Coronary artery (tissue), 2 donors: ENCODE data around the gene SPATS2L.

ENCODE experiments used
- DNase-seq: peaks from one replicate; pipeline ENCODE4 v3.0.0-alpha.2; 2017; ENCODE audit warnings: low spot score
- H3K27ac ChIP-seq, 2 donors: fragments of 200-600 bp; sonication (generic); one replicate each; pipeline ENCODE4 v1.5.1; 2016 to 2019
- H3K4me3 ChIP-seq: fragments of 200-600 bp; sonication (generic); 2 replicates; pipeline ENCODE4 v1.5.1; 2016; ENCODE audit warnings: mild to moderate bottlenecking, moderate library complexity
- TF ChIP-seq, protein P1 (sequence below): fragments of 200-600 bp; sonication (generic); IDR thresholded peaks from one replicate; pipeline ENCODE4 v1.5.1; 2019; ENCODE audit warnings: antibody characterized with exemption

Gene SPATS2L

DNA sequence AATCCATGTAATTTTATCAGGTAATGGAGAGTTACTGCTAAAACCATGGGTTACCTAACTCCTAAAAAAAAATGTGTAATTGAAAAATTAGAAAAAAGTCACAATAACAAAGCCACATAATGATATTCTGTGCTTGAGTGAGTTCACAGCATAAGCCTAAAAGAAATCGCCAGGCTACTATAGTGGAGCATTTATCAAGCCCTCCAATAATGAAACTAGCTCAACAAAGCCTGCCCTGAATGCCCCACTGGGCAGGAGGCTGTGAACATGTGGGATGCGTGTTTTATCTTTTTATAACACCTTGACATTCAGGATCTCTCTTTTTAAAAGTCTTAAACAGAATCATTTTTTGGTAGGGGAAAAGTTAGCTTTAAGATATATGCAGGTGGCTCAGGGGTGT lies 117.0 kb downstream of the SPATS2L start:
- no peak overlapping the region for H3K27ac ChIP-seq
- no peak overlapping the region for H3K4me3 ChIP-seq
- TF ChIP-seq, protein P1, sequence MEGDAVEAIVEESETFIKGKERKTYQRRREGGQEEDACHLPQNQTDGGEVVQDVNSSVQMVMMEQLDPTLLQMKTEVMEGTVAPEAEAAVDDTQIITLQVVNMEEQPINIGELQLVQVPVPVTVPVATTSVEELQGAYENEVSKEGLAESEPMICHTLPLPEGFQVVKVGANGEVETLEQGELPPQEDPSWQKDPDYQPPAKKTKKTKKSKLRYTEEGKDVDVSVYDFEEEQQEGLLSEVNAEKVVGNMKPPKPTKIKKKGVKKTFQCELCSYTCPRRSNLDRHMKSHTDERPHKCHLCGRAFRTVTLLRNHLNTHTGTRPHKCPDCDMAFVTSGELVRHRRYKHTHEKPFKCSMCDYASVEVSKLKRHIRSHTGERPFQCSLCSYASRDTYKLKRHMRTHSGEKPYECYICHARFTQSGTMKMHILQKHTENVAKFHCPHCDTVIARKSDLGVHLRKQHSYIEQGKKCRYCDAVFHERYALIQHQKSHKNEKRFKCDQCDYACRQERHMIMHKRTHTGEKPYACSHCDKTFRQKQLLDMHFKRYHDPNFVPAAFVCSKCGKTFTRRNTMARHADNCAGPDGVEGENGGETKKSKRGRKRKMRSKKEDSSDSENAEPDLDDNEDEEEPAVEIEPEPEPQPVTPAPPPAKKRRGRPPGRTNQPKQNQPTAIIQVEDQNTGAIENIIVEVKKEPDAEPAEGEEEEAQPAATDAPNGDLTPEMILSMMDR = no peak
- DNase-seq = no peak

- H3K4me3 ChIP-seq = no peak overlapping the region
- no peak for DNase-seq
- no peak overlapping the region for H3K27ac ChIP-seq
- TF ChIP-seq, protein P1 = no peak
Observed at GRCh38 chr2:200425026-200425821, 118.7 kb downstream of the SPATS2L start.

- DNase-seq = no peak
- TF ChIP-seq, protein P1 = no peak
- Histone ChIP-seq H3K27ac (no peak overlapping the region), H3K4me3 (no peak overlapping the region)
Observed at GRCh38 chr2:200426754-200427153, 120.3 kb downstream of the SPATS2L start.

DNA sequence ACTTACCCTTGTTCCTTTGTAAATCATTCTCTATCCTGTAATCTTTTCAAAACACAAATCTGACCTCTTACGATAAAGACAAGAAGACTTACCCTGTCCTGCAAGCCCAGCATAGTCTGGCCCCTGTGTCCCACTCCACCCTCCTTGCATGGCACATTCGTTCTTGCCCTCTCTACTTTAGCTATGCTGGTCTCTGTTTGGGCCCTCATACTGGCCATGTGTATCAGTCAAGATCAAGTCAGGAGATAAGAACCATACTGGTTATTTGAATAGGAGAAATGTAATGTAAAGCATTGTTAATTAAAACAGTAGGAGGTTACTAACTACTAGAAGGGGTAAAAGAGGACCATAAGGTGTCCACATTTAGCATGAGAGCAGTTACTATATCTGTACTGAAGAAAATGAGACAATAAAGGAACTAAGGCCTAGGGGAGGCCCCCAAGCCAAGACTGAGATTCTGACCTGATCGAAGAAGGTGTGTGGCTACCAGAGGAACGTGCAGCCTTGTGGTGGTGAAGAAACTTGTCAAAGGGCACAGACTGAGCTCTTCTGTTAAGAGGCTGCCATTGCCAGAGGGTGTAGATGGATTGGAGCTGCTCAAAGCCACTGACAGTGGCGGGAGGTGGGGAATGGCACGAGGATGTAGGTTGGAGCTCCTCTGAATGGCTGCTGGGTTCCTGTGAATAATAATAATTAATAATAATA lies 122.6 kb downstream of the SPATS2L start:
- no peak overlapping the region for H3K4me3 ChIP-seq
- no peak for DNase-seq
- no peak overlapping the region for H3K27ac ChIP-seq
- TF ChIP-seq, protein P1 = no peak

GRCh38 chr2:200430017-200430416 lies 123.5 kb downstream of the SPATS2L start:
- H3K27ac ChIP-seq = no peak overlapping the region
- DNase-seq = no peak
- no peak overlapping the region for H3K4me3 ChIP-seq
- TF ChIP-seq, protein P1 = no peak

- TF ChIP-seq, protein P1 = no peak
Observed at GRCh38 chr2:200431996-200432705, 125.7 kb downstream of the SPATS2L start.

More at GRCh38 chr2:200431996-200432705, 125.7 kb downstream of the SPATS2L start:
- DNase-seq = no peak
- no peak overlapping the region for H3K4me3 ChIP-seq
- no peak overlapping the region for H3K27ac ChIP-seq
